H1 (cell line): ENCODE results near the gene GPA33. TPM values are rescaled to one million over a fixed set of nuclear protein-coding genes. Genes with fewer than 3 reads are reported as not detected.

Experiments
- CTCF ChIA-PET: fragments of 300-600 bp; sonication (Branson Sonifier 250); formaldehyde crosslinking; loops from one replicate; lab custom pipeline; 2021; ENCODE audit not compliant: partially characterized antibody; lab: Charles Lee
- POLR2A ChIA-PET: fragments of 300-600 bp; sonication (Branson Sonifier 250); formaldehyde crosslinking; loops from one replicate; lab custom pipeline; 2021; ENCODE audit warnings: inconsistent platforms; ENCODE audit not compliant: partially characterized antibody; lab: Charles Lee
- DNase-seq, 2 experiments: peaks; one replicate each; pipeline versions ENCODE4 v3.0.0 to v3.0.0-alpha.2; 2010 to 2022; ENCODE audit warnings: low spot score in 2 of 2, low read depth in 1 of 2, mixed read lengths in 1 of 2
- FAIRE-seq: peaks from 2 replicates; lab custom pipeline; 2011; peaks lifted over from hg19 to GRCh38; lab: Jason Lieb, UNC
- H2AFZ ChIP-seq: 2 replicates; pipeline ENCODE4 v1.8.1; 2012; ENCODE audit warnings: low read length, inconsistent platforms
- H2AK5ac ChIP-seq: 2 replicates; pipeline ENCODE4 v1.6.1; 2013; ENCODE audit warnings: low read depth, low read length
- H2BK120ac ChIP-seq: replicated peaks from 2 replicates; pipeline ENCODE3; 2013; ENCODE audit warnings: low read depth, low read length, inconsistent platforms
- H2BK12ac ChIP-seq: 2 replicates; pipeline ENCODE4 v1.6.1; 2013; ENCODE audit warnings: low read depth, low read length
- H2BK15ac ChIP-seq: 2 replicates; pipeline ENCODE4 v1.6.1; 2013; ENCODE audit warnings: low read length
- H2BK20ac ChIP-seq: 2 replicates; pipeline ENCODE4 v1.6.1; 2013; ENCODE audit warnings: low read length
- H2BK5ac ChIP-seq: 2 replicates; pipeline ENCODE4 v1.6.1; 2013; ENCODE audit warnings: low read depth, low read length
- H3K14ac ChIP-seq: 2 replicates; pipeline ENCODE4 v1.6.1; 2013; ENCODE audit warnings: inconsistent platforms; ENCODE audit not compliant: insufficient read length
- H3K18ac ChIP-seq: 2 replicates; pipeline ENCODE4 v1.6.1; 2013; ENCODE audit warnings: low read length; ENCODE audit errors: extremely low read depth
- H3K23ac ChIP-seq: 2 replicates; pipeline ENCODE4 v1.6.1; 2013; ENCODE audit warnings: inconsistent platforms; ENCODE audit not compliant: insufficient read length
- H3K23me2 ChIP-seq: 2 replicates; pipeline ENCODE4 v1.6.1; 2013; ENCODE audit warnings: low read depth, low read length
- H3K27ac ChIP-seq: 2 replicates; pipeline ENCODE4 v1.6.1; 2011; ENCODE audit warnings: low read depth, low read length, inconsistent platforms
- H3K27me3 ChIP-seq, 4 experiments: replicated peaks in 1 of 4; 1 replicate in 1 of 4; 2 replicates in 3 of 4; pipeline versions ENCODE4 v1.6.1 to v1.8.1; 2011 to 2013; ENCODE audit warnings: low read length in 3 of 4, mild to moderate bottlenecking in 3 of 4, inconsistent platforms in 2 of 4, mixed read lengths in 2 of 4, moderate library complexity in 1 of 4; ENCODE audit not compliant: control insufficient read depth in 3 of 4, insufficient read depth in 3 of 4; ENCODE audit errors: extremely low read depth in 1 of 4
- H3K36me3 ChIP-seq, 4 experiments: 2 replicates each; pipeline versions ENCODE4 v1.6.1 to v1.8.1; 2011 to 2013; ENCODE audit warnings: mild to moderate bottlenecking in 4 of 4, low read length in 3 of 4, moderate library complexity in 2 of 4, control low read depth in 1 of 4, inconsistent platforms in 1 of 4; ENCODE audit not compliant: insufficient read depth in 4 of 4, control insufficient read depth in 2 of 4
- H3K4ac ChIP-seq: replicated peaks from 2 replicates; pipeline ENCODE3; 2013; ENCODE audit warnings: low read length, low read depth, mixed read lengths, inconsistent platforms; ENCODE audit not compliant: insufficient read length
- H3K4me1 ChIP-seq, 4 experiments: replicated peaks in 1 of 4; 1 replicate in 1 of 4; 2 replicates in 3 of 4; pipeline versions ENCODE4 v1.6.1 to v1.8.1; 2011 to 2013; ENCODE audit warnings: low read length in 3 of 4, inconsistent platforms in 2 of 4, mixed read lengths in 1 of 4; ENCODE audit not compliant: insufficient read depth in 4 of 4, control insufficient read depth in 3 of 4
- H3K4me2 ChIP-seq, 2 experiments: 2 replicates each; pipeline versions ENCODE4 v1.6.1 to v1.8.1; 2011 to 2013; ENCODE audit warnings: low read depth in 2 of 2, low read length in 2 of 2, control low read depth in 1 of 2, inconsistent platforms in 1 of 2, mild to moderate bottlenecking in 1 of 2; ENCODE audit not compliant: insufficient read depth in 1 of 2
- H3K4me3 ChIP-seq, 4 experiments: fragments of 200-600, 300-600 bp in 1 of 4; sonication (generic), shearing (Covaris generic), sonication (Bioruptor Twin) in 1 of 4; 2 replicates each; pipeline versions ENCODE4 v1.5.1 to v1.8.1; 2011 to 2016; ENCODE audit warnings: low read length in 4 of 4, low read depth in 3 of 4, control low read depth in 2 of 4, inconsistent platforms in 2 of 4, mild to moderate bottlenecking in 2 of 4, mixed read lengths in 1 of 4, moderate library complexity in 1 of 4; ENCODE audit not compliant: insufficient read depth in 2 of 4; ENCODE audit errors: extremely low read depth in 1 of 4
- H3K56ac ChIP-seq: replicated peaks from 2 replicates; pipeline ENCODE3; 2013; ENCODE audit warnings: low read depth, mild to moderate bottlenecking, mixed read lengths, low read length, inconsistent platforms; ENCODE audit not compliant: insufficient read length
- H3K79me1 ChIP-seq: 2 replicates; pipeline ENCODE4 v1.6.1; 2013; ENCODE audit warnings: low read depth, low read length, control low read depth
- H3K79me2 ChIP-seq, 2 experiments: 2 replicates each; pipeline versions ENCODE4 v1.6.1 to v1.8.1; 2012 to 2013; ENCODE audit warnings: low read length in 2 of 2, mild to moderate bottlenecking in 2 of 2, inconsistent platforms in 1 of 2; ENCODE audit not compliant: insufficient read depth in 2 of 2, control insufficient read depth in 1 of 2
- H3K9ac ChIP-seq, 4 experiments: replicated peaks in 1 of 4; 1 replicate in 1 of 4; 2 replicates in 3 of 4; pipeline versions ENCODE4 v1.6.1 to v1.8.1; 2011 to 2013; ENCODE audit warnings: low read depth in 3 of 4, low read length in 3 of 4, control low read depth in 2 of 4, mild to moderate bottlenecking in 2 of 4, moderate library complexity in 2 of 4, inconsistent platforms in 1 of 4; ENCODE audit errors: extremely low read depth in 1 of 4
- H3K9me3 ChIP-seq, 2 experiments: 2 replicates each; pipeline versions ENCODE4 v1.6.1 to v1.8.1; 2012 to 2013; ENCODE audit warnings: mild to moderate bottlenecking in 2 of 2, moderate library complexity in 2 of 2, control low read depth in 1 of 2, inconsistent platforms in 1 of 2, low read depth in 1 of 2, low read length in 1 of 2, mixed read lengths in 1 of 2; ENCODE audit not compliant: insufficient read depth in 2 of 2
- H4K20me1 ChIP-seq, 2 experiments: replicated peaks in 1 of 2; 2 replicates each; pipeline versions ENCODE3 to v1.8.1; 2011 to 2013; ENCODE audit warnings: inconsistent platforms in 2 of 2, low read length in 2 of 2, mild to moderate bottlenecking in 1 of 2; ENCODE audit not compliant: insufficient read depth in 2 of 2, control insufficient read depth in 1 of 2
- H4K5ac ChIP-seq: 2 replicates; pipeline ENCODE4 v1.6.1; 2013; ENCODE audit warnings: low read length, low read depth, mixed read lengths, inconsistent platforms; ENCODE audit not compliant: insufficient read length
- H4K8ac ChIP-seq: 2 replicates; pipeline ENCODE4 v1.8.0; 2013; ENCODE audit warnings: mild to moderate bottlenecking, moderate library complexity, low read length, inconsistent platforms; ENCODE audit not compliant: insufficient read depth; ENCODE audit errors: extremely low read depth
- H4K91ac ChIP-seq: replicated peaks from 2 replicates; pipeline ENCODE3; 2013; ENCODE audit warnings: low read length, mixed read lengths, inconsistent platforms; ENCODE audit not compliant: insufficient read length
- CREB1 ChIP-seq: IDR thresholded peaks from 2 replicates; pipeline ENCODE4 v1.6.1; 2012; ENCODE audit warnings: inconsistent platforms
- RAD21 ChIP-seq, 2 experiments: IDR thresholded peaks in 1 of 2; conservative IDR thresholded peaks in 1 of 2; 2 replicates each; pipeline ENCODE4 v1.6.1; 2011; ENCODE audit warnings: low read depth in 2 of 2, low read length in 2 of 2, improper control_type of control experiment in 1 of 2, inconsistent platforms in 1 of 2, mild to moderate bottlenecking in 1 of 2, moderate library complexity in 1 of 2
- SP4 ChIP-seq: IDR thresholded peaks from 2 replicates; pipeline ENCODE4 v1.6.1; 2012; ENCODE audit warnings: low read length, inconsistent platforms
- ZNF274 ChIP-seq: IDR thresholded peaks from 2 replicates; pipeline ENCODE4 v1.7.0; 2012; ENCODE audit warnings: low read length, borderline replicate concordance; ENCODE audit errors: extremely low read depth
- WGBS, 2 experiments: shearing (Covaris generic) in 1 of 2; methylation state at CpG; one replicate each; pipeline versions ENCODE4 v1.1.6 to v1.1.7; 2013 to 2015; ENCODE audit warnings: low lambda C conversion rate in 2 of 2, mixed read lengths in 2 of 2, inconsistent platforms in 1 of 2, low coverage in 1 of 2, missing lambda C conversion rate in 1 of 2; ENCODE audit not compliant: insufficient replicate concordance in 2 of 2, insufficient coverage in 1 of 2, insufficient read length in 1 of 2; ENCODE audit errors: extremely low coverage in 1 of 2, missing lambda C conversion rate in 1 of 2; 5-methylcytosine and 5-hydroxymethylcytosine counted together
- polyA plus RNA-seq, 7 experiments: library from polyadenylated mRNA; depleted of rRNA in 3 of 7; stranded (reverse) in 5 of 7; unstranded in 2 of 7; fragments of >200 nt in 5 of 7; fragments of 200-250 nt in 2 of 7; gene quantifications; 1 replicate in 5 of 7; 2 replicates in 1 of 7; 4 replicates in 1 of 7; pipeline versions ENCODE4 v1.2.1 to v1.2.3, GENCODE V29; 2011 to 2013; ENCODE audit warnings: missing spikeins in 2 of 7, mixed read lengths in 2 of 7
- total RNA-seq: library from RNA; stranded (reverse); fragmentation: NEBNext Ultra II Directional; extraction: Animal tissue kit (Norgen Biotek cat#: 25700); gene quantifications from 2 replicates; pipeline ENCODE4 v1.2.1, GENCODE V29; 2021

The GPA33 gene
- total and polyA plus RNA-seq, 2 of the 8 experiments (the other 6 are each of a cell fraction or from before 2014, with no cell fraction given) = 0.19 to 0.67 TPM

DNA sequence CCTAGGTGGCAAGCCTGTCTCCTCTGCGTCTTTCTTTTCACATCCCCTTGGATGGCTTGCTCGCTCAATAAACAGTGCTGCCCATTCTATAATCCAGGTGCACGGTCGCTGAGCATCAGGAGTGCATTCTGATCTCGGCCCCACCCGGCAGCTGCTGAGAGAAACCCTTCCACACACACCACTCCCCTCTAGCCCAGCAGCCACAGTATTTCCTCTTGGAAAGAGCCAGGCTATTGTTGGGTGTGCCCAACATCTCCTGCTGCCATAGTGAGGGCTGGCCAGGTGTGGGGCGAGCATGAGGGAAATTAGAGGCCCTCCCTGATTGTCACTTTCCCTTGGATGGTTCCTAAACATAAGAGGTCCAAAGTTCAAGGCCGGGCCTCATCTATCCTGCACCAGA, 24.7 kb downstream of the GPA33 start:
- no peak overlapping the region for H3K9ac ChIP-seq
- H2AFZ ChIP-seq = no peak overlapping the region
- peak overlapping the region; percentile 87; the same call in 1 of the 2 replicates for H2BK12ac ChIP-seq
- H3K23ac ChIP-seq = no peak overlapping the region
- no peaks in the 10 kb centered on the region for H4K20me1 ChIP-seq
- no peak overlapping the region for H2BK120ac ChIP-seq
- CTCF ChIA-PET = interaction anchor here (0.6 to 18.6 kb wide), 17 partner anchors 8 to 469 kb away, joined by 3 to 874 read pairs (median 6); no protein-coding TSS in a partner anchor
- H4K8ac ChIP-seq = no peak overlapping the region
- FAIRE-seq = no peak
- H3K79me2 ChIP-seq = no peaks in the 10 kb centered on the region
- H3K27me3 ChIP-seq = no peaks in the 10 kb centered on the region
- H3K27ac ChIP-seq = no peak overlapping the region
- no peaks in the 10 kb centered on the region for H3K79me1 ChIP-seq
- H2BK15ac ChIP-seq = peak overlapping the region; percentile 81; the same call in 1 of the 2 replicates
- H3K4me3 ChIP-seq = no peak overlapping the region
- WGBS, 2 experiments = 96% methylated on average over 8 of the region's 8 CpGs; no CpG with 5 or more reads in 1 of the 2 experiments
- H3K4me2 ChIP-seq = no peak overlapping the region
- H3K14ac ChIP-seq = no peak overlapping the region
- POLR2A ChIA-PET = interaction anchor here (3.8 kb wide), 1 partner anchor 155 kb away, joined by 18 read pairs; the partner anchor contains the start of gene POU2F1
- no peak overlapping the region for H4K5ac ChIP-seq
- peaks cover 0 to 2% (median 0%) of the 10 kb centered on the region in 4 experiments; a peak in 1 of 7 replicates for H3K4me1 ChIP-seq
- H2BK5ac ChIP-seq = no peak overlapping the region
- no peak overlapping the region for H3K18ac ChIP-seq
- H3K23me2 ChIP-seq = no peaks in the 10 kb centered on the region
- DNase-seq = no peak
- no peaks in the 10 kb centered on the region for H3K9me3 ChIP-seq
- H3K36me3 ChIP-seq = no peaks in the 10 kb centered on the region
- H4K91ac ChIP-seq = no peak overlapping the region
- no peak overlapping the region for H3K4ac ChIP-seq
- no peak overlapping the region for H2AK5ac ChIP-seq
- no peak overlapping the region for H3K56ac ChIP-seq
- H2BK20ac ChIP-seq = no peak overlapping the region
- TF ChIP-seq CREB1 (no peak), ZNF274 (no peak), RAD21 (IDR thresholded peaks at IDR 0.05 in 1 of 2, conservative IDR thresholded peaks at IDR 0.05 in 1 of 2; ENCODE audit: low read depth in 2 of 2, low read length in 2 of 2) (no peak), SP4 (no peak)
